ENCODE results near the gene SLC40A1.

Gene SLC40A1

DNA sequence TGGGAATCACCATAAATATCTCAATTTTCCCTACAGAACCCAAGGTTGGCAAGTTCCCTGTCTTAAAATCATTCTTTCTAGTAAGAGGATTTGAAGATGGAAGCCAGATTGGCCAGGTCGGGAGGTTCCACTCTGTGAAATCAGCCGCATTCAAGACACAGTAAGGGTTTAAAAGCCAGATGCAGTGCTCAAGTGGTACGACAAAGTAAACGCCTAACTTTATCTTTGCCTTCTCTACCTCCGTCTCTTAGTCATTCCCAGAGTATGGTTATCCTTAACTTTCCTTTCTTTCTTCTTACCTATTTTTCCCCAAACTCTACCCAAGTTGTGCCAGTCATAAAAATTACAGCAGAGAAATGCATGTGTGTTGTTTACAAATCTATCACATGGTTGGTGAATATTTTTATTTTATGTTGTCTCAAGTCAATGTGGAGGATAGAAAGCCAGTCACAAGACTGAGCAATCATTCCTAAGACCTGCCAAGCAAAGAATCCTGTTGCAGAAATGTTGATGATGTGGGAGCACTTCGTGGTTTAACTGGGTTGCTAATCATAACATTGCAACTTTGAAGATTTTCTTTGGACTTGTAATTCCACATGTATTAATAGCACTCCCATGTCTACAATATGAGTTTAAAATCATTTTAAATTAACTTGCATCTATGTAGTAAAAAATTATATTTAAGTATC is 62.6 kb downstream of the SLC40A1 start:
- Mint-ChIP-seq H3K9me3 (no peaks in the 10 kb centered on the region), H3K27ac (no peak overlapping the region), H3K4me3 (no peak overlapping the region), H3K36me3 (ENCODE audit: low read depth) (no peaks in the 10 kb centered on the region), H3K27me3 (ENCODE audit: low read depth, poor library complexity) (peaks cover 6% of the 10 kb centered on the region), H3K4me1 (no peaks in the 10 kb centered on the region)
- DNase-seq = no peak
- TF ChIP-seq, protein P1, sequence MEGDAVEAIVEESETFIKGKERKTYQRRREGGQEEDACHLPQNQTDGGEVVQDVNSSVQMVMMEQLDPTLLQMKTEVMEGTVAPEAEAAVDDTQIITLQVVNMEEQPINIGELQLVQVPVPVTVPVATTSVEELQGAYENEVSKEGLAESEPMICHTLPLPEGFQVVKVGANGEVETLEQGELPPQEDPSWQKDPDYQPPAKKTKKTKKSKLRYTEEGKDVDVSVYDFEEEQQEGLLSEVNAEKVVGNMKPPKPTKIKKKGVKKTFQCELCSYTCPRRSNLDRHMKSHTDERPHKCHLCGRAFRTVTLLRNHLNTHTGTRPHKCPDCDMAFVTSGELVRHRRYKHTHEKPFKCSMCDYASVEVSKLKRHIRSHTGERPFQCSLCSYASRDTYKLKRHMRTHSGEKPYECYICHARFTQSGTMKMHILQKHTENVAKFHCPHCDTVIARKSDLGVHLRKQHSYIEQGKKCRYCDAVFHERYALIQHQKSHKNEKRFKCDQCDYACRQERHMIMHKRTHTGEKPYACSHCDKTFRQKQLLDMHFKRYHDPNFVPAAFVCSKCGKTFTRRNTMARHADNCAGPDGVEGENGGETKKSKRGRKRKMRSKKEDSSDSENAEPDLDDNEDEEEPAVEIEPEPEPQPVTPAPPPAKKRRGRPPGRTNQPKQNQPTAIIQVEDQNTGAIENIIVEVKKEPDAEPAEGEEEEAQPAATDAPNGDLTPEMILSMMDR (IDR thresholded peaks at IDR 0.05) = no peak

DNA sequence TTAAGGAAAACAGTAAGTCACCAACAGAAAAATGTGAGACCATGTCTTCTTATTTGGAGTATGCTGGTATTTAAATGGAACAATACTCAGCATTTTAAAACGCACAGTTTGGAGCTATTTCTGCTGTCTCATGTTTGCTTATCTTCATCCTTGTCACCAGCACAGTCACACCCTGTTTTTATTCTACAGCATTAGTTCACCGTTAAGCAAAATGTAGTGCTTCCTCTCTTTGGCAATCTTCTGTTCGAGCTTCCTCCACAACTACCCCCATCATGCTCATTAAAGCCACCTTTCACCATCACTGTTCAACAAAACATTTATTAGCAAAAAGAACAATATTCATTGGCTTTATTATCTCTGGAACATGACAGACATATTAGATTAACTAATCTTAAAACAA is 64.0 kb downstream of the SLC40A1 start:
- no peak overlapping the region for H3K27ac Mint-ChIP-seq

DNA sequence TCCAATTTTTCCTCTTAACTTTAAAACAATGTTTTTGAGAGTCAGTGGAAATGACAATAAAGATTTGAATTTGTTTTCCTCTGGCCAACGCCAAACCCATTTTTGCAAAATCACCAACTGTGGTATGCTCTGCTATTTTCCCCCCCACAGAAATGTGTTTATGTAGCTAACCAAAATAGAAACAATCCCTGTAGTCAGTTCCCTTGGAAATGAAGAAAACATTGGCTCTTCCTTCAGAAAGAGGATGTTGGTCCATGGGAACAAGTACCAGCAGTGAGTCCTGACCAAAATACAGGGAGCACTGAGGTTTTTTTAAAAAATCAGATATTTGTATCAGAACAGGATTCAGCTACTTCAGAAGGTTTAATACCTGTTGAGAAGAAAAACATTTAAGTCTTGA is 65.3 kb downstream of the SLC40A1 start:
- Mint-ChIP-seq H3K4me1 (no peaks in the 10 kb centered on the region), H3K4me3 (no peak overlapping the region), H3K36me3 (ENCODE audit: low read depth) (no peaks in the 10 kb centered on the region), H3K27ac (no peak overlapping the region), H3K27me3 (ENCODE audit: low read depth, poor library complexity) (peaks cover 6% of the 10 kb centered on the region), H3K9me3 (no peaks in the 10 kb centered on the region)
- DNase-seq = no peak
- TF ChIP-seq, protein P1 (IDR thresholded peaks at IDR 0.05) = no peak

More for the DNA sequence above, 64.0 kb downstream of the SLC40A1 start:
- no peaks in the 10 kb centered on the region for H3K4me1 Mint-ChIP-seq
- H3K9me3 Mint-ChIP-seq = no peaks in the 10 kb centered on the region
- no peak overlapping the region for H3K4me3 Mint-ChIP-seq
- TF ChIP-seq, protein P1 (IDR thresholded peaks at IDR 0.05) = no peak
- DNase-seq = no peak
- H3K36me3 Mint-ChIP-seq (ENCODE audit: low read depth) = no peaks in the 10 kb centered on the region
- peaks cover 6% of the 10 kb centered on the region for H3K27me3 Mint-ChIP-seq (ENCODE audit: low read depth, poor library complexity)

DNA sequence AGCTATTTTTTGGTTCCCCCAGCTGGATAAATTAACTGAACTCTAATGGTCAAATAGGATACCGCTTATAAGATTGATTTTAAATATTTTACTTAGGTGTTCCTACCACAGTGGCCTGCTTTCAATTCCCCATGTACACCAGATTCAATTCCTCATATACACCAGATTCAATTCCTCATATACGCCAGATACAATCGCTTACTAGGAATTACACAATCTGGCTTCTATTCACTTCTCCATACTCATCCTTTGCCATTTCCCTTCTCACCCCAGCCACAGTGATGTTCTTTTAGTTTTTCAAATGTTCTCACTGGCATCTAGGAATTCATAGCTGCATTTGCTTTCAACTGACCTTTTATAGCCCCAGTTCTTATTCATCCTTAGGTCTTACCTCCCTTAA is 66.5 kb downstream of the SLC40A1 start:
- TF ChIP-seq, protein P1 (IDR thresholded peaks at IDR 0.05) = no peak
- Mint-ChIP-seq H3K9me3 (peaks cover 3% of the 10 kb centered on the region), H3K36me3 (ENCODE audit: low read depth) (no peaks in the 10 kb centered on the region), H3K27ac (no peak overlapping the region), H3K4me1 (no peaks in the 10 kb centered on the region), H3K4me3 (no peak overlapping the region), H3K27me3 (ENCODE audit: low read depth, poor library complexity) (peaks cover 8% of the 10 kb centered on the region)
- no peak for DNase-seq

DNA sequence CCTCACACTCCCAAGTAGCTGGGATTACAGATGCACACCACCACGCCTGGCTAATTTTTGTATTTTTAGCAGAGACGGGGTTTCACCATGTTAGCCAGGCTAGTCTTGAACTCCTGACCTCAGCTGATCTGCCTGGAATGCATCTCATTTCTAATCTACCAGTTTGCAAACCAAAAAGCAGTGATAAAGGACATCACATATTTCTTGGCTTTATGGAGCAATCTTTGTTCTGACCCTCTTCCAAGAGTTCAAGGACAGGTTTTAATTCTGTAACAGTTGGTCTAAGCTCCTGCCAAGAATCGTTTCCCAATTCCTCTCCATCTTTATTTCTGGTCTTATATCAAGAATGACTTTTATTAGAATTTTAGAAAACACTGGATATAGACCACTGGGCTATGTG is 67.7 kb downstream of the SLC40A1 start:
- H3K27ac Mint-ChIP-seq = no peak overlapping the region
- peaks cover 8% of the 10 kb centered on the region for H3K9me3 Mint-ChIP-seq

More for the DNA sequence above, 67.7 kb downstream of the SLC40A1 start:
- H3K4me1 Mint-ChIP-seq = no peaks in the 10 kb centered on the region
- no peak for DNase-seq
- H3K27me3 Mint-ChIP-seq (ENCODE audit: low read depth, poor library complexity) = peaks cover 9% of the 10 kb centered on the region
- TF ChIP-seq, protein P1 (IDR thresholded peaks at IDR 0.05) = no peak
- no peaks in the 10 kb centered on the region for H3K36me3 Mint-ChIP-seq (ENCODE audit: low read depth)
- H3K4me3 Mint-ChIP-seq = no peak overlapping the region

Data from nephron progenitor cell (in vitro differentiated cells).